SK-N-SH treated with all-trans-retinoic acid at 6 μM for 48 hours (cell line): ENCODE results near the gene KIAA0825.

ENCODE experiments used
- ARNTL ChIP-seq: fragments of 450-650 bp; formaldehyde crosslinking; IDR thresholded peaks from 2 replicates; pipeline ENCODE4 v1.5.0; 2020; ENCODE audit warnings: low read depth, mild to moderate bottlenecking, moderate library complexity, borderline replicate concordance
- TF ChIP-seq, protein P1 (sequence below): fragments of 250-450 bp; sonication (Bioruptor Pico); IDR thresholded peaks from 2 replicates; pipeline ENCODE4 v1.5.1; 2020; ENCODE audit warnings: low read depth, mild to moderate bottlenecking, moderate library complexity
- TF ChIP-seq, protein P2 (sequence below): fragments of 250-450 bp; sonication (Bioruptor Pico); IDR thresholded peaks from 2 replicates; pipeline ENCODE4 v1.5.1; 2021; ENCODE audit warnings: mild to moderate bottlenecking, moderate library complexity
- TF ChIP-seq, protein P3 (sequence below): fragments of 250-450 bp; sonication (Bioruptor Pico); IDR thresholded peaks from 2 replicates; pipeline ENCODE4 v1.8.0; 2020; ENCODE audit warnings: mild to moderate bottlenecking, moderate library complexity, borderline replicate concordance
- TF ChIP-seq, protein P4 (sequence below): fragments of 250-450 bp; sonication (Bioruptor Pico); IDR thresholded peaks from 2 replicates; pipeline ENCODE4 v1.5.0; 2020; ENCODE audit warnings: mild to moderate bottlenecking, moderate library complexity

DNA sequence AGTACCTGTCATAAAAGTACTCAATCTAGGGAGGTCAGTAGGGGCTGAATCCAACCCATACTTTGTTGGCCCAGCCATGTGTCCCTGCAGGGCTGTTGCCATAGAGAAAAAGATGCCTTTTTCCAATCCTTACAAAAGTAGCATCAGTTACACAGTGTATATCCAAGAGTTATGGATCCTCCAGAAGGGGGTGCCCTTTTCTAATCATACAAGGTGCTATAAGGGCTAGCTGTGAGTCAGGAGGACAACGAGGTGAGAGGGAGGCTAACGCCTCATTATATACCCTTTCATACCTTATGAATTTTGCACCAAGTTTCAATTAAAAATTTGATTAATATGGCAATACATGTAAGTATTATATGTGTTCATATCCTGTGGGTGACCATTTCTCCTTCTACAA is 4.8 kb downstream of the KIAA0825 start:
- TF ChIP-seq ARNTL = no peak
- TF ChIP-seq, protein P1, sequence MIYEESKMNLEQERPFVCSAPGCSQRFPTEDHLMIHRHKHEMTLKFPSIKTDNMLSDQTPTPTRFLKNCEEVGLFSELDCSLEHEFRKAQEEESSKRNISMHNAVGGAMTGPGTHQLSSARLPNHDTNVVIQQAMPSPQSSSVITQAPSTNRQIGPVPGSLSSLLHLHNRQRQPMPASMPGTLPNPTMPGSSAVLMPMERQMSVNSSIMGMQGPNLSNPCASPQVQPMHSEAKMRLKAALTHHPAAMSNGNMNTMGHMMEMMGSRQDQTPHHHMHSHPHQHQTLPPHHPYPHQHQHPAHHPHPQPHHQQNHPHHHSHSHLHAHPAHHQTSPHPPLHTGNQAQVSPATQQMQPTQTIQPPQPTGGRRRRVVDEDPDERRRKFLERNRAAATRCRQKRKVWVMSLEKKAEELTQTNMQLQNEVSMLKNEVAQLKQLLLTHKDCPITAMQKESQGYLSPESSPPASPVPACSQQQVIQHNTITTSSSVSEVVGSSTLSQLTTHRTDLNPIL (CRISPR knock-in tag) = no peak
- TF ChIP-seq, protein P2, sequence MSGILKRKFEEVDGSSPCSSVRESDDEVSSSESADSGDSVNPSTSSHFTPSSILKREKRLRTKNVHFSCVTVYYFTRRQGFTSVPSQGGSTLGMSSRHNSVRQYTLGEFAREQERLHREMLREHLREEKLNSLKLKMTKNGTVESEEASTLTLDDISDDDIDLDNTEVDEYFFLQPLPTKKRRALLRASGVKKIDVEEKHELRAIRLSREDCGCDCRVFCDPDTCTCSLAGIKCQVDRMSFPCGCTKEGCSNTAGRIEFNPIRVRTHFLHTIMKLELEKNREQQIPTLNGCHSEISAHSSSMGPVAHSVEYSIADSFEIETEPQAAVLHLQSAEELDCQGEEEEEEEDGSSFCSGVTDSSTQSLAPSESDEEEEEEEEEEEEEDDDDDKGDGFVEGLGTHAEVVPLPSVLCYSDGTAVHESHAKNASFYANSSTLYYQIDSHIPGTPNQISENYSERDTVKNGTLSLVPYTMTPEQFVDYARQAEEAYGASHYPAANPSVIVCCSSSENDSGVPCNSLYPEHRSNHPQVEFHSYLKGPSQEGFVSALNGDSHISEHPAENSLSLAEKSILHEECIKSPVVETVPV (CRISPR knock-in tag) = no peak
- TF ChIP-seq, protein P3, sequence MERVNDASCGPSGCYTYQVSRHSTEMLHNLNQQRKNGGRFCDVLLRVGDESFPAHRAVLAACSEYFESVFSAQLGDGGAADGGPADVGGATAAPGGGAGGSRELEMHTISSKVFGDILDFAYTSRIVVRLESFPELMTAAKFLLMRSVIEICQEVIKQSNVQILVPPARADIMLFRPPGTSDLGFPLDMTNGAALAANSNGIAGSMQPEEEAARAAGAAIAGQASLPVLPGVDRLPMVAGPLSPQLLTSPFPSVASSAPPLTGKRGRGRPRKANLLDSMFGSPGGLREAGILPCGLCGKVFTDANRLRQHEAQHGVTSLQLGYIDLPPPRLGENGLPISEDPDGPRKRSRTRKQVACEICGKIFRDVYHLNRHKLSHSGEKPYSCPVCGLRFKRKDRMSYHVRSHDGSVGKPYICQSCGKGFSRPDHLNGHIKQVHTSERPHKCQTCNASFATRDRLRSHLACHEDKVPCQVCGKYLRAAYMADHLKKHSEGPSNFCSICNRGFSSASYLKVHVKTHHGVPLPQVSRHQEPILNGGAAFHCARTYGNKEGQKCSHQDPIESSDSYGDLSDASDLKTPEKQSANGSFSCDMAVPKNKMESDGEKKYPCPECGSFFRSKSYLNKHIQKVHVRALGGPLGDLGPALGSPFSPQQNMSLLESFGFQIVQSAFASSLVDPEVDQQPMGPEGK (CRISPR knock-in tag) = no peak
- TF ChIP-seq, protein P4, sequence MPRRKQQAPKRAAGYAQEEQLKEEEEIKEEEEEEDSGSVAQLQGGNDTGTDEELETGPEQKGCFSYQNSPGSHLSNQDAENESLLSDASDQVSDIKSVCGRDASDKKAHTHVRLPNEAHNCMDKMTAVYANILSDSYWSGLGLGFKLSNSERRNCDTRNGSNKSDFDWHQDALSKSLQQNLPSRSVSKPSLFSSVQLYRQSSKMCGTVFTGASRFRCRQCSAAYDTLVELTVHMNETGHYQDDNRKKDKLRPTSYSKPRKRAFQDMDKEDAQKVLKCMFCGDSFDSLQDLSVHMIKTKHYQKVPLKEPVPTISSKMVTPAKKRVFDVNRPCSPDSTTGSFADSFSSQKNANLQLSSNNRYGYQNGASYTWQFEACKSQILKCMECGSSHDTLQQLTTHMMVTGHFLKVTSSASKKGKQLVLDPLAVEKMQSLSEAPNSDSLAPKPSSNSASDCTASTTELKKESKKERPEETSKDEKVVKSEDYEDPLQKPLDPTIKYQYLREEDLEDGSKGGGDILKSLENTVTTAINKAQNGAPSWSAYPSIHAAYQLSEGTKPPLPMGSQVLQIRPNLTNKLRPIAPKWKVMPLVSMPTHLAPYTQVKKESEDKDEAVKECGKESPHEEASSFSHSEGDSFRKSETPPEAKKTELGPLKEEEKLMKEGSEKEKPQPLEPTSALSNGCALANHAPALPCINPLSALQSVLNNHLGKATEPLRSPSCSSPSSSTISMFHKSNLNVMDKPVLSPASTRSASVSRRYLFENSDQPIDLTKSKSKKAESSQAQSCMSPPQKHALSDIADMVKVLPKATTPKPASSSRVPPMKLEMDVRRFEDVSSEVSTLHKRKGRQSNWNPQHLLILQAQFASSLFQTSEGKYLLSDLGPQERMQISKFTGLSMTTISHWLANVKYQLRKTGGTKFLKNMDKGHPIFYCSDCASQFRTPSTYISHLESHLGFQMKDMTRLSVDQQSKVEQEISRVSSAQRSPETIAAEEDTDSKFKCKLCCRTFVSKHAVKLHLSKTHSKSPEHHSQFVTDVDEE = no peak
